ENCODE results near the gene CNRIP1. TPM values are rescaled to one million over a fixed set of nuclear protein-coding genes. Genes with fewer than 3 reads are reported as not detected.
A peak's percentile ranks its signal among the peaks of the same experiment; 100 is the strongest.

Gene CNRIP1
- total RNA-seq, 1 experiment from 2014 or later = not detected

- Mint-ChIP-seq H3K36me3 (ENCODE audit: insufficient read depth, unreplicated experiment) (no peaks in the 10 kb centered on the region), H3K27me3 (ENCODE audit: insufficient read depth, unreplicated experiment) (peaks cover 10% of the 10 kb centered on the region), H3K27ac (ENCODE audit: unreplicated experiment) (no peak overlapping the region), H3K4me1 (ENCODE audit: low read depth, unreplicated experiment) (no peaks in the 10 kb centered on the region), H3K9me3 (ENCODE audit: unreplicated experiment) (no peaks in the 10 kb centered on the region), H3K4me3 (ENCODE audit: unreplicated experiment) (no peak overlapping the region)
- TF ChIP-seq, protein P1, sequence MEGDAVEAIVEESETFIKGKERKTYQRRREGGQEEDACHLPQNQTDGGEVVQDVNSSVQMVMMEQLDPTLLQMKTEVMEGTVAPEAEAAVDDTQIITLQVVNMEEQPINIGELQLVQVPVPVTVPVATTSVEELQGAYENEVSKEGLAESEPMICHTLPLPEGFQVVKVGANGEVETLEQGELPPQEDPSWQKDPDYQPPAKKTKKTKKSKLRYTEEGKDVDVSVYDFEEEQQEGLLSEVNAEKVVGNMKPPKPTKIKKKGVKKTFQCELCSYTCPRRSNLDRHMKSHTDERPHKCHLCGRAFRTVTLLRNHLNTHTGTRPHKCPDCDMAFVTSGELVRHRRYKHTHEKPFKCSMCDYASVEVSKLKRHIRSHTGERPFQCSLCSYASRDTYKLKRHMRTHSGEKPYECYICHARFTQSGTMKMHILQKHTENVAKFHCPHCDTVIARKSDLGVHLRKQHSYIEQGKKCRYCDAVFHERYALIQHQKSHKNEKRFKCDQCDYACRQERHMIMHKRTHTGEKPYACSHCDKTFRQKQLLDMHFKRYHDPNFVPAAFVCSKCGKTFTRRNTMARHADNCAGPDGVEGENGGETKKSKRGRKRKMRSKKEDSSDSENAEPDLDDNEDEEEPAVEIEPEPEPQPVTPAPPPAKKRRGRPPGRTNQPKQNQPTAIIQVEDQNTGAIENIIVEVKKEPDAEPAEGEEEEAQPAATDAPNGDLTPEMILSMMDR (IDR thresholded peaks at IDR 0.05; ENCODE audit: insufficient read depth in 1 of 2, low read depth in 1 of 2, low read length in 1 of 2, severe bottlenecking in 1 of 2, unreplicated experiment in 1 of 2) = no peak
- Histone ChIP-seq H3K4me1 (no peaks in the 10 kb centered on the region), H3K27me3 (replicated peaks; ENCODE audit: control insufficient read depth, insufficient read depth, low read length) (no peaks in the 10 kb centered on the region), H3K4me3 (ENCODE audit: low read depth, low read length) (no peak overlapping the region), H3K9me3 (no peaks in the 10 kb centered on the region), H3K36me3 (ENCODE audit: control insufficient read depth, insufficient read depth, low read length) (no peaks in the 10 kb centered on the region)
- CTCF ChIA-PET = interaction anchor here (0.8 to 1.8 kb wide), 2 partner anchors 10 to 44 kb away, joined by 4 read pairs; no protein-coding TSS in a partner anchor
- POLR2A ChIA-PET = no interaction called here
- DNase-seq = no peak
- BruUV-seq (replicated peaks) = no TSS peak
- intact Hi-C loops (cut with micrococcal nuclease; ENCODE audit: unreplicated experiment) = loop anchor here (5.0 kb wide), 1 partner anchor 149 kb away; no protein-coding TSS in a partner anchor
Observed at GRCh38 chr2:68293024-68293423, 26.7 kb downstream of the CNRIP1 start.

DNA sequence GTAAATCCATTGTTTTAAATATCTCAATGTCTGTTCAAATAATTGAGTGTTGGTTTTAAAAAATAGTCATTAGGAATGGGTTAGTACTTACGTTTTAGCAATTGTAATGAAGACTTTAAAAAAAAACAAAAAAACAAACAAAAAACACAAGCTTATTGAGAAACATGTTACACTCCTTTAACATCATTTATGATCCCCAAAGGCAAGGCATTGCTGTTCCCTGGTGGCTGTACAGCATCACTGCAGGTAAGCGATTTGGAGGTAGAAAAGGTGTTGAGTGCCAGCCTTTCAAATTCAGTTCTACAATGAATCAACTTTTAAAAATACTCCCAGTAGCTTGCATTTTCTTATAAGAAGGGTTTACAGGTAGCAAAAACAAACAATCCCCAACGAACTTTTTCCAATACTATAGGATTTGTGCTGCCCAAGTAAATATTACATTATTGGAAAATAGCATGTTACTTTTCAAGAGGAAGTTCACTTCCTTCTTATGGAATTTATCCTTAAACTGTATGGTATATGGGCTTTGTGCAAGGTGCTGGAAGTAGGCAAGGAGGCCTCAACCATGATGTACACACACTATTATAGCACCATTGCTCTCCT is 27.5 kb downstream of the CNRIP1 start:
- peak in 1 of 2 experiments; percentile 37 for DNase-seq
- CTCF ChIA-PET = interaction anchor here (0.8 to 2.1 kb wide), 5 partner anchors 9 to 170 kb away, joined by 4 to 10 read pairs (median 4); no protein-coding TSS in a partner anchor
- no peaks in the 10 kb centered on the region for H3K9me3 Mint-ChIP-seq (ENCODE audit: unreplicated experiment)
- H3K27me3 Mint-ChIP-seq (ENCODE audit: insufficient read depth, unreplicated experiment) = peaks cover 12% of the 10 kb centered on the region
- H3K9me3 ChIP-seq = no peaks in the 10 kb centered on the region
- no peaks in the 10 kb centered on the region for H3K4me1 Mint-ChIP-seq (ENCODE audit: low read depth, unreplicated experiment)
- H3K4me1 ChIP-seq = no peaks in the 10 kb centered on the region
- POLR2A ChIA-PET = interaction anchor here (0.6 kb wide), 1 partner anchor 10 kb away, joined by 4 read pairs; no protein-coding TSS in a partner anchor
- H3K4me3 Mint-ChIP-seq (ENCODE audit: unreplicated experiment) = no peak overlapping the region
- no peak overlapping the region for H3K4me3 ChIP-seq (ENCODE audit: low read depth, low read length)
- intact Hi-C loops (cut with micrococcal nuclease; ENCODE audit: unreplicated experiment) = loop anchor here (1.0 to 5.0 kb wide), 2 partner anchors 150 to 170 kb away; no protein-coding TSS in a partner anchor
- no peaks in the 10 kb centered on the region for H3K36me3 ChIP-seq (ENCODE audit: control insufficient read depth, insufficient read depth, low read length)
- BruUV-seq (replicated peaks) = no TSS peak
- H3K27ac Mint-ChIP-seq (ENCODE audit: unreplicated experiment) = no peak overlapping the region
- no peaks in the 10 kb centered on the region for H3K27me3 ChIP-seq (replicated peaks; ENCODE audit: control insufficient read depth, insufficient read depth, low read length)
- no peaks in the 10 kb centered on the region for H3K36me3 Mint-ChIP-seq (ENCODE audit: insufficient read depth, unreplicated experiment)
- TF ChIP-seq, protein P1 (IDR thresholded peaks at IDR 0.05; ENCODE audit: insufficient read depth in 1 of 2, low read depth in 1 of 2, low read length in 1 of 2, severe bottlenecking in 1 of 2, unreplicated experiment in 1 of 2) = peak; percentile 75 to 93

DNA sequence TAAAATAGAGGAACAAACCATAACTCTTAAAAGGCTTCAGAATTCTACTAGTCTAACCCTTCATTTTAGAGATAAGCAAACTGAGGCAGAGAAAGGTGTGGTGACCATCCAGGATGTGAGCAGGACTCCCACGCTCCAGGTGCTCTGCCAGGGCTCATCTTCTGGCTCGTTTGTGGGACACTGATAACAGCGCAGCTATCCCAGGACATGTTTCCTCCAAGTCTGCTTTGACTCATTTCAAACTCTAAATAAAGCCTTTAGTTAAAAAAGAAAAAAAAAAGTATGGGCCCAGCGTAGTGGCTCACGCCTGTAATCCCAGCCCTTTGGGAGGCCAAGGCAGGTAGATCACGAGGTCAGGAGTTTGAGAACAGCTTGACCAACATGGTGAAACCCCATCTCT is 28.4 kb downstream of the CNRIP1 start:
- intact Hi-C loops (cut with micrococcal nuclease; ENCODE audit: unreplicated experiment) = loop anchor here (5.0 kb wide), 1 partner anchor 151 kb away; no protein-coding TSS in a partner anchor
- no peaks in the 10 kb centered on the region for H3K36me3 Mint-ChIP-seq (ENCODE audit: insufficient read depth, unreplicated experiment)
- no peaks in the 10 kb centered on the region for H3K4me1 Mint-ChIP-seq (ENCODE audit: low read depth, unreplicated experiment)
- no peak overlapping the region for H3K4me3 ChIP-seq (ENCODE audit: low read depth, low read length)
- H3K27me3 ChIP-seq (replicated peaks; ENCODE audit: control insufficient read depth, insufficient read depth, low read length) = no peaks in the 10 kb centered on the region
- no peak for DNase-seq
- POLR2A ChIA-PET = no interaction called here
- H3K4me3 Mint-ChIP-seq (ENCODE audit: unreplicated experiment) = no peak overlapping the region
- H3K4me1 ChIP-seq = no peaks in the 10 kb centered on the region
- H3K27me3 Mint-ChIP-seq (ENCODE audit: insufficient read depth, unreplicated experiment) = peaks cover 12% of the 10 kb centered on the region
- no peaks in the 10 kb centered on the region for H3K36me3 ChIP-seq (ENCODE audit: control insufficient read depth, insufficient read depth, low read length)
- no peaks in the 10 kb centered on the region for H3K9me3 Mint-ChIP-seq (ENCODE audit: unreplicated experiment)
- H3K9me3 ChIP-seq = no peaks in the 10 kb centered on the region
- TF ChIP-seq, protein P1 (IDR thresholded peaks at IDR 0.05; ENCODE audit: insufficient read depth in 1 of 2, low read depth in 1 of 2, low read length in 1 of 2, severe bottlenecking in 1 of 2, unreplicated experiment in 1 of 2) = no peak
- H3K27ac Mint-ChIP-seq (ENCODE audit: unreplicated experiment) = no peak overlapping the region
- BruUV-seq (replicated peaks) = no TSS peak
- CTCF ChIA-PET = interaction anchor here (0.7 to 2.1 kb wide), 5 partner anchors 8 to 169 kb away, joined by 3 to 10 read pairs (median 4); partner anchors contain the start of gene PPP3R1

All from Caco-2 (cell line).